ENCODE data around the gene RXFP4.
"Not testable (repeated sequence)": the region's sequence is repeated elsewhere in the genome, so short reads cannot be mapped to it uniquely, and the experiment has no call there.

Gene RXFP4

DNA sequence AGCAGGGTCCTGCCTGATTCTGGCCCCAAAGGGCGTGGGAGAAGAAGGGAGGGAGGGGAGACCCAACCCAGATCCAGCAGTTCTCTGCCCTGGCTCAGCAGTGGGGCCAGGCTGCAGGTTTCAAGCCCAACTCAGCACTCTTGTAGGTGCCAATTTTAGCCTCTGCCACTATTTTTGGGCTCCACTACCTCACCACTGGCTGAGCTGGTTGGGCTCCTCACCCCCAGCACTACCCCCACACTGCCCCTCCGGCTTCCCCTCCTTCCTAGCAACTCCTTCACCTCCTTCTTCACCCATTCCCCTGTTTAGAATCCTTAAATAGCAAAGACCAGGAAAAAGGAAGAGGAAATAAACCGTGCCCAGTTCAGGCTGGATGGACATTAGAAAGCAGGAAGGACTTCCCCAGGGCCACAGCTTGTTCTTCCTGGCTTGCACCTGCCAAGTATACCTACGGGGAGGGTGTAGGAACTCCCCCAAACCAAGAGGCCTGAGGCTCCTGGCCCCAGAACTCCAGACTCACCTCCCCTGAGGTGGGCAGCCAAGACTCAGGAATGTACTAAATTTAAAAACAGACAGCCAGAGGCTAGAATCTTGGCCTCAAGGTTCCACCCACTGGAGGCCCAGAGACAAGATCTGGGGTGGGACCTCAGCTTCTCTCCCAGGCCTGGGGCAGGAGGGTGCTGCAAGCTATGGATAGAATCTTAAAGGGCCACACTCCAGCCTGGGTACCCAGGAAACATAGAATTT lies 38.3 kb downstream of the RXFP4 start:
- peak overlapping the region; percentile 86 for H3K4me3 ChIP-seq (ENCODE audit: low read depth, low read length)
- peak; percentile 64 for DNase-seq (ENCODE audit: low read depth)
- TF ChIP-seq, protein P1, sequence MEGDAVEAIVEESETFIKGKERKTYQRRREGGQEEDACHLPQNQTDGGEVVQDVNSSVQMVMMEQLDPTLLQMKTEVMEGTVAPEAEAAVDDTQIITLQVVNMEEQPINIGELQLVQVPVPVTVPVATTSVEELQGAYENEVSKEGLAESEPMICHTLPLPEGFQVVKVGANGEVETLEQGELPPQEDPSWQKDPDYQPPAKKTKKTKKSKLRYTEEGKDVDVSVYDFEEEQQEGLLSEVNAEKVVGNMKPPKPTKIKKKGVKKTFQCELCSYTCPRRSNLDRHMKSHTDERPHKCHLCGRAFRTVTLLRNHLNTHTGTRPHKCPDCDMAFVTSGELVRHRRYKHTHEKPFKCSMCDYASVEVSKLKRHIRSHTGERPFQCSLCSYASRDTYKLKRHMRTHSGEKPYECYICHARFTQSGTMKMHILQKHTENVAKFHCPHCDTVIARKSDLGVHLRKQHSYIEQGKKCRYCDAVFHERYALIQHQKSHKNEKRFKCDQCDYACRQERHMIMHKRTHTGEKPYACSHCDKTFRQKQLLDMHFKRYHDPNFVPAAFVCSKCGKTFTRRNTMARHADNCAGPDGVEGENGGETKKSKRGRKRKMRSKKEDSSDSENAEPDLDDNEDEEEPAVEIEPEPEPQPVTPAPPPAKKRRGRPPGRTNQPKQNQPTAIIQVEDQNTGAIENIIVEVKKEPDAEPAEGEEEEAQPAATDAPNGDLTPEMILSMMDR (IDR thresholded peaks at IDR 0.05; ENCODE audit: insufficient read depth, low read depth, low read length, missing control alignments), result no peak

DNA sequence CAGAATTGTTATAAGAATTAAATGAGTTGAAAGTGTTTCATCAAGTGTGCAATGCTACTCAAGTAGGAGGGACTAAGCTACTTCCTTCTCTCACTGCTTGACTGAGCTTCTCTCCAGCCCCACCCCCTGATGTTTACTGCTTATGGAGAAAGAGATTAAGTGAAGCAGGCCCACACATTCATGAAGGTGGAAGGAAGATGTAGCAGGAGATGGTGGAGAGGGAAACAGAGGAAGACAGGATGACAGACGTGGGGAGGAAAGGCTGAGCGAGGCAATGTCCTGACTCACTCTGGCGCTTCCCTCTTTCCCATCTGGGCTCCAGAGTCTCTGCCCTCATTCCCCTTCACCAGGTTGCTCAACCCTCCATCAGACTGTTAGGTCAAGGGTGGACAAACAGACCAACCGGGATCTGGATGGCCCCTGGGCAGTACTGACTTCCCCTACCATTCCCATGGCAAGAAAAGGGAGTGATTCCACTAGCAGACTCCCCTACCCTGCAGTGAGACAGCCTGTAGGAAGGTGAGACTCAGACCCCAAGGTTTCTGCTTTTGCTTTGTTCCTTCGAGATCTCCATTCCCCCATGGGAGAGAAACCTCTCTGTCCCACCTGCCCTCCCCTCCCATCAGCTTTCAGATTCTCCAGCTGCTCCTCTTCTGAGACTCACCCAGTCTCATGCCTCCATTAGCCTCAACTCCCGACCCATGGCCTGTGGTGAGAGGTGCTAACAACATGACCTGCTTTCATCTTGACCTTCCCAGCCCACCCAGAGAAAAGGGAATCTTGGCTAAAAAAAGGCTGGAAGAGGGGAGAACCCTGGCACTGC lies 40.0 kb downstream of the RXFP4 start:
- peak; percentile 69 for DNase-seq (ENCODE audit: low read depth)
- TF ChIP-seq, protein P1 (IDR thresholded peaks at IDR 0.05; ENCODE audit: insufficient read depth, low read depth, low read length, missing control alignments), result no peak
- H3K4me3 ChIP-seq (ENCODE audit: low read depth, low read length), result peak overlapping the region; percentile 86

DNA sequence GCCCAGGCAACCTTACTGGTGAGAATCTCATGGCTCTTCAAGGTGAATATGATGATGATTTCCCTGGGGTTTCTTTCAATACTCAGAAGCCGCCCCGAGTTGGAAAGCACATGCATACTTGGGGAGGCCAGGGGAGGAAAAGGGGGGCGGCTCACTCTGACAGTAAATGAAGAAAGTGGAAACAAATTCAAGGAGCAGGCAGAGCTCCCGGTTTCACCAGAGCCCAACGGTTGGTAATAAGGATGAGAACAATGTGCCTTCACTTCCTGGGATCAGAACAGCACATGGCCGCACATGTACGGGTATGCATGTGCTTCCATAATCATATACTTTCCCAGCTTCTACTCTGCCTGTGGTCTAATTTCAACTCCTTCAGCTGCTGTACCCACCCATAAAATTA lies 40.7 kb downstream of the RXFP4 start:
- H3K4me3 ChIP-seq (ENCODE audit: low read depth, low read length), result no peak overlapping the region; the same call in 1 of the 2 replicates
- TF ChIP-seq, protein P1 (IDR thresholded peaks at IDR 0.05; ENCODE audit: insufficient read depth, low read depth, low read length, missing control alignments), result no peak
- no peak for DNase-seq (ENCODE audit: low read depth)

DNA sequence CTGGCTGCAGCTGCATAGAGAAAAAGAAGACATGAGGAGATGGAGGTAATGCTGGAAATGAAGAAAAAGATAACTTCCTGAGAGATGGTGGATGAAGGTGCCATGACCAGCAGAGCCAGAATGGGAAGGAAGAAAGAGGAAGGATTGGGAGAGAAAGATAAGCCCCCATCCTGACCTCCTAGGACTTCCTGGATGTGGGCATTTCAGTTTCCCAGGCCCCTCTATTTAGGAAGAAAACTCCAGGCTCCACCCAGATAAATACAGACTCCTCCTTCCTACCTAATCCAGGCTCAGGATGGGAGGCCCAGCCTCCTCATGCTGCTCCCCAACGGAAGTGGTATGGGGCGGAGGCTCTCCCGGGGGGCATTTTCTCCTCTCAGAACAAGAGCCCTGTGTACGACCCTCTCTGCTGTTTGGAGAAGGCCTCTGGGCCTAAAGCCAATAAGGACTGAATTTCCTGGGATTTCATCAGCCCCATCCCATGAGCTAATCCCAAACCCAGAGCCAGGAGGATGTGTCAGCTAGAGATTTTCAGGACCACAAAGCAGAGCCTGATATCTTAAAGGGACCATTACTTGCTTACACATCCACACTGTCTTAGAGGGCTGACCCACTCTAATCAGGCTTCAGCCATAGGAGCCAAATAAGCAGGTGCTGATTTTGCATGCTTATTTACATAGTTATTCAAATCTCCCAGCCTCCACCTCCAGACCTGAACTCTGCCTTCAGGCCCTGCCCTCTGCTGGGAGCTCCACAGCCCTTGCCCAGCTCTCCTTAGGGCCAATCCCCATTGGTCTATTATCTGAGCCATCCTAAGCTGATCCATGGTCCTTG lies 42.0 kb downstream of the RXFP4 start:
- no peak overlapping the region for H3K4me3 ChIP-seq (ENCODE audit: low read depth, low read length)
- DNase-seq (ENCODE audit: low read depth), result peak; percentile 67
- TF ChIP-seq, protein P1 (IDR thresholded peaks at IDR 0.05; ENCODE audit: insufficient read depth, low read depth, low read length, missing control alignments), result no peak

DNA sequence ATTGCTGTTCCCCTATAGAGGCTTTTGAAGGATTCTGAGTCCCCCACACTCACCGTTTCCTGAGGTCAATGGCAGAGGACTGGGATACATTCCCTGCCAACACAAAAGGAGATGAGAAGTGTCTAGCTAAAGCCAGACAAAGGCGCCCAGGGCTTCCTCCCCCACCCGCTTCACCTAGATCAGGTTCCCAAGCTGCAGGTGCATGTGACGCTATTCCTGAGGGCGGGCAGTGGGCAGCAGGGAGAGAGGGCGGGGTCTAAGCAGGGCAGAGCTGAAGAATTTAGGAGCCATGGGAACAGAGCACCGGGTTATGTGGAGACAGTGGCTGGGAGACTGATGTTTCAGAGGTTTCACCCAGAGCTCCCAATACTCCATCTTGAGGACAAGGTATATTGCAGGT lies 42.9 kb downstream of the RXFP4 start:
- DNase-seq (ENCODE audit: low read depth), result no peak
- no peak overlapping the region for H3K4me3 ChIP-seq (ENCODE audit: low read depth, low read length)
- TF ChIP-seq, protein P1 (IDR thresholded peaks at IDR 0.05; ENCODE audit: insufficient read depth, low read depth, low read length, missing control alignments), result no peak

DNA sequence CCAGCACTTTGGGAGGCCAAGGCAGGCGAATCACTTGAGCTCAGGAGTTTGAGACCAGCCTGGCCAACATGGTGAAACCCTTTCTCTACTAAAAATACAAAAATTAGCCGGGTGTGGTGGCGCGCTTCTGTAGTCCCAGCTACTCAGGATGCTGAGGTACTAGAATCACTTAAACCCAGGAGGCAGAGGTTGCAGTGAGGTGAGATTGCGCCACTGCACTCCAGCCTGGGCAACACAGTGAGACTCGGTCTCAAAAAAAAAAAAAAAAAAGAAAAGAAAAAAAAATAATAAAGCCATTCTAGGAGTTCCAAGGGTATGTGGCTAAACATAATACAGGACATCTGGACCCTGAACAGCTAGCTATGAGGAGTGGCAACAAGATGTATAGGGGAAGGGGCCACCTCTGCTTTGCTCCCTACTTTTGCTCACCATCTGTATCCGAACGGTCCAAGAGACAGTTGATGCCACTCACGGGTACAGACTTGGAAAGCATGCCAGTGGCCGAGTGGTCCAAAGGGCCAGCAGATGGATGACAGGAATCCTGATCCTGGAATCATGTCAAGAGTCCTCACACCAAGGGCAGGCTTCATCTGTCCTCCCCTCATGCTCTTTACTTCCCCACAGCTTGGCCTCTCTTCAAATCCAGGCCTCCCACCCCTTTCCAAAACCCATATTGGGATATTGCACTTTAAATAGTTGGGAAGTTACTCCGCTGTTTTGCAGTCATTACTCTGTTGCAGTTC lies 43.6 kb downstream of the RXFP4 start:
- not testable (repeated sequence) for H3K4me3 ChIP-seq (ENCODE audit: low read depth, low read length); DNase-seq (ENCODE audit: low read depth)

Data from GM12865 (cell line).